Endothelial cell of umbilical vein (primary cell): Measurements from ENCODE around the gene FBXL14. TPM values are rescaled to one million over a fixed set of nuclear protein-coding genes. Genes with fewer than 3 reads are reported as not detected.
A peak's percentile ranks its signal among the peaks of the same experiment; 100 is the strongest.

Experiments used
- BruUV-seq: library from RNA; stranded (reverse); fragments of 400-500 nt; replicated peaks from 2 replicates; lab custom pipeline; 2021; lab: Mats Ljungman, UMichigan
- CTCF ChIA-PET: fragments of 300-600, 350-600 bp; sonication (Branson Sonifier 250); formaldehyde crosslinking; loops from one replicate; lab custom pipeline; 2021; ENCODE audit warnings: antibody characterized with exemption, inconsistent platforms; lab: Charles Lee
- POLR2A ChIA-PET: fragments of 300-600, 350-600 bp; sonication (Branson Sonifier 250); formaldehyde crosslinking; loops from one replicate; lab custom pipeline; 2021; ENCODE audit warnings: antibody characterized with exemption, inconsistent platforms; lab: Charles Lee
- DNase-seq: peaks from one replicate; pipeline ENCODE4 v3.0.0-alpha.2; 2011; ENCODE audit warnings: low read depth, low spot score
- FAIRE-seq: peaks from 2 replicates; lab custom pipeline; 2011; peaks lifted over from hg19 to GRCh38; lab: Jason Lieb, UNC
- H2AFZ ChIP-seq: 2 replicates; pipeline ENCODE4 v1.6.0; 2012; ENCODE audit warnings: low read depth, low read length, control low read depth, inconsistent platforms
- H3K27ac ChIP-seq: 2 replicates; pipeline ENCODE4 v1.5.1; 2011; ENCODE audit warnings: low read depth, mild to moderate bottlenecking, control low read depth, low read length, moderate library complexity; ENCODE audit not compliant: insufficient read depth
- H3K27me3 ChIP-seq, 2 experiments: 2 replicates each; pipeline versions ENCODE4 v1.6.0 to v1.6.1; 2011; ENCODE audit warnings: low read length in 2 of 2, mixed read lengths in 1 of 2; ENCODE audit not compliant: control insufficient read depth in 2 of 2, insufficient read depth in 2 of 2
- H3K36me3 ChIP-seq, 2 experiments: 2 replicates in 1 of 2; 3 replicates in 1 of 2; pipeline ENCODE4 v1.5.1; 2011; ENCODE audit warnings: low read length in 2 of 2, mild to moderate bottlenecking in 1 of 2, moderate library complexity in 1 of 2; ENCODE audit not compliant: control insufficient read depth in 2 of 2, insufficient read depth in 2 of 2; ENCODE audit errors: extremely low read depth in 1 of 2
- H3K4me1 ChIP-seq: 3 replicates; pipeline ENCODE4 v1.5.1; 2011; ENCODE audit warnings: mild to moderate bottlenecking, low read length; ENCODE audit not compliant: control insufficient read depth, insufficient read depth; ENCODE audit errors: extremely low read depth
- H3K4me2 ChIP-seq: 2 replicates; pipeline ENCODE4 v1.6.1; 2011; ENCODE audit warnings: low read length, control low read depth, mixed read lengths; ENCODE audit not compliant: insufficient read depth
- H3K4me3 ChIP-seq, 3 experiments: fragments of 200-600 bp in 1 of 3; sonication (generic), shearing (Covaris generic) in 1 of 3; replicated peaks in 1 of 3; 2 replicates each; pipeline ENCODE4 v1.5.1; 2011 to 2016; ENCODE audit warnings: control low read depth in 3 of 3, low read length in 3 of 3, mild to moderate bottlenecking in 2 of 3, inconsistent platforms in 1 of 3, low read depth in 1 of 3, moderate library complexity in 1 of 3; ENCODE audit not compliant: insufficient read depth in 1 of 3
- H3K79me2 ChIP-seq: 2 replicates; pipeline ENCODE4 v1.6.0; 2012; ENCODE audit warnings: low read length, inconsistent platforms; ENCODE audit not compliant: control insufficient read depth, insufficient read depth
- H3K9ac ChIP-seq: replicated peaks from 2 replicates; pipeline ENCODE3; 2011; ENCODE audit warnings: low read length, control low read depth; ENCODE audit not compliant: insufficient read depth; ENCODE audit errors: extremely low read depth
- H3K9me1 ChIP-seq: replicated peaks from 3 replicates; pipeline ENCODE4 v1.6.0; 2011; ENCODE audit warnings: mild to moderate bottlenecking, low read length; ENCODE audit not compliant: control insufficient read depth, insufficient read depth; ENCODE audit errors: extremely low read depth
- H3K9me3 ChIP-seq: replicated peaks from 2 replicates; pipeline ENCODE4 v1.5.1; 2012; ENCODE audit warnings: low read length, inconsistent platforms; ENCODE audit not compliant: control insufficient read depth, insufficient read depth
- H4K20me1 ChIP-seq: replicated peaks from 2 replicates; pipeline ENCODE3; 2011; ENCODE audit warnings: mild to moderate bottlenecking, low read length; ENCODE audit not compliant: control insufficient read depth, insufficient read depth; ENCODE audit errors: extremely low read depth
- CTCF ChIP-seq, 2 donors: IDR thresholded peaks; 1 replicate in 1 of 2; 2 replicates in 1 of 2; pipeline ENCODE4 v1.5.1; 2011; ENCODE audit warnings: low read length in 2 of 2, mild to moderate bottlenecking in 2 of 2, moderate library complexity in 2 of 2, control low read depth in 1 of 2, inconsistent platforms in 1 of 2, low read depth in 1 of 2; ENCODE audit not compliant: insufficient read depth in 1 of 2; ENCODE audit errors: extremely low read depth in 1 of 2
- EZH2 ChIP-seq: IDR thresholded peaks from 2 replicates; pipeline ENCODE4 v1.6.1; 2012; ENCODE audit warnings: borderline replicate concordance, low read depth, mild to moderate bottlenecking, moderate library complexity, low read length, inconsistent platforms; ENCODE audit not compliant: severe bottlenecking
- MAX ChIP-seq: IDR thresholded peaks from 2 replicates; pipeline ENCODE4 v1.6.1; 2011; ENCODE audit not compliant: insufficient read depth, insufficient read length
- MYC ChIP-seq: IDR thresholded peaks from one replicate; pipeline ENCODE4 v1.6.1; 2011; ENCODE audit warnings: mild to moderate bottlenecking, low read depth, low read length
- POLR2A ChIP-seq: IDR thresholded peaks from 2 replicates; pipeline ENCODE4 v1.6.1; 2012; ENCODE audit warnings: low read depth, mild to moderate bottlenecking, control low read depth, low read length
- POLR2AphosphoS5 ChIP-seq: IDR thresholded peaks from 2 replicates; pipeline ENCODE4 v1.6.1; 2012; ENCODE audit warnings: low read depth, mild to moderate bottlenecking, control low read depth, low read length, moderate library complexity; ENCODE audit not compliant: insufficient read depth
- dilution Hi-C: fragments of 300-500 bp; cut with MboI; formaldehyde crosslinking; loops from one replicate; pipeline ENCODE4 v1.15.0; 2019; ENCODE audit warnings: low sequenced_read_pairs; ENCODE audit not compliant: extremely low pct_ligation_motif_present
- intact Hi-C: fragments of 100-400 bp; cut with micrococcal nuclease; formaldehyde crosslinking; loops from one replicate; pipeline ENCODE4 v1.10.0; 2022
- polyA plus RNA-seq, 4 experiments: library from polyadenylated mRNA; depleted of rRNA in 3 of 4; stranded (reverse) in 3 of 4; unstranded in 1 of 4; fragments of >200 nt; gene quantifications; 2 replicates each; pipeline versions ENCODE4 v1.2.1 to v1.2.3, GENCODE V29; 2011 to 2012; ENCODE audit warnings: missing spikeins in 1 of 4
- total RNA-seq: library from RNA; stranded (reverse); gene quantifications from 2 replicates; pipeline ENCODE4 v1.2.3, GENCODE V29; 2021

Gene FBXL14
- total and polyA plus RNA-seq, 2 donors (not counting 3 experiments of a cell fraction or from before 2014, with no cell fraction given): 11.3 to 15.7 TPM

- Histone ChIP-seq H3K9ac (peak overlapping the region; percentile 70), H3K9me1 (no peaks in the 10 kb centered on the region), H2AFZ (peak overlapping the region; percentile 96), H3K9me3 (no peaks in the 10 kb centered on the region), H3K4me1 (peaks cover 40% of the 10 kb centered on the region), H3K4me3 (peak overlapping the region; percentile 75 to 91 (median 77)), H3K36me3 (no peaks in the 10 kb centered on the region), H3K27me3 (no peaks in the 10 kb centered on the region), H3K4me2 (peak overlapping the region; percentile 99), H3K27ac (peak overlapping the region; percentile 71), H4K20me1 (peaks cover 2% of the 10 kb centered on the region), H3K79me2 (peaks cover 17% of the 10 kb centered on the region)
- dilution Hi-C loops (no loop called here), intact Hi-C loops (no loop called here)
- FAIRE-seq (peak; percentile 55), DNase-seq (no peak)
- TF ChIP-seq MAX: no peak
- no peak for TF ChIP-seq EZH2
- no peak for TF ChIP-seq POLR2A
- no peak for TF ChIP-seq MYC
- no peak for TF ChIP-seq CTCF (IDR thresholded peaks at IDR 0.05; ENCODE audit: extremely low read depth in 1 of 2, insufficient read depth in 1 of 2, low read depth in 1 of 2, low read length in 2 of 2)
- TF ChIP-seq POLR2AphosphoS5: no peak
- CTCF ChIA-PET: interaction anchor here (3.0 to 5.6 kb wide), 3 partner anchors 11 to 20 kb away, joined by 8 to 41 read pairs (median 33); no protein-coding TSS in a partner anchor
- POLR2A ChIA-PET: no interaction called here
- TSS peak; percentile 61 for BruUV-seq
Observed at GRCh38 chr12:1595026-1595561, 713 bp upstream of the FBXL14 start.
